Measurements from ENCODE around the gene FH.

The FH gene

GRCh38 chr1:241456743-241457142 lies 62.8 kb downstream of the FH start:
- DNase-seq: no peak

GRCh38 chr1:241453732-241454131 lies 65.8 kb downstream of the FH start:
- DNase-seq: no peak

- DNase-seq: no peak
Observed at GRCh38 chr1:241451956-241452355, 67.6 kb downstream of the FH start.

Data from activated T-cell treated with anti-CD3 and anti-CD28 coated beads, Interleukin-2, amount 50 U/mL, for 48 hours (primary cell).